SK-N-SH treated with all-trans-retinoic acid at 6 μM for 48 hours (cell line): ENCODE data around the gene SLC22A3.

Experiments used
- ATAC-seq: fragments of 200-7000 bp; cut with Tn5 transposase; 3 replicates; pipeline ENCODE4 v1.9.1; 2020; ENCODE audit warnings: mild to moderate bottlenecking, moderate library complexity
- ARNTL ChIP-seq: fragments of 450-650 bp; formaldehyde crosslinking; IDR thresholded peaks from 2 replicates; pipeline ENCODE4 v1.5.0; 2020; ENCODE audit warnings: low read depth, mild to moderate bottlenecking, moderate library complexity, borderline replicate concordance
- BACH2 ChIP-seq: fragments of 250-450 bp; sonication (Bioruptor Pico); IDR thresholded peaks from 2 replicates; pipeline ENCODE4 v1.9.0; 2021; ENCODE audit warnings: mild to moderate bottlenecking, borderline replicate concordance
- CSDC2 ChIP-seq: fragments of 250-450 bp; sonication (Bioruptor Pico); IDR thresholded peaks from 2 replicates; pipeline ENCODE4 v1.5.0; 2020; ENCODE audit warnings: mild to moderate bottlenecking, moderate library complexity
- GLIS3 ChIP-seq: fragments of 250-450 bp; sonication (Bioruptor Pico); IDR thresholded peaks from 2 replicates; pipeline ENCODE4 v1.5.0; 2020; ENCODE audit warnings: mild to moderate bottlenecking, moderate library complexity
- ISL1 ChIP-seq: fragments of 250-450 bp; sonication (Bioruptor Pico); IDR thresholded peaks from 2 replicates; pipeline ENCODE4 v2.1.2; 2022; ENCODE audit warnings: mild to moderate bottlenecking, moderate library complexity
- OSR1 ChIP-seq: fragments of 250-450 bp; sonication (Bioruptor Pico); IDR thresholded peaks from 2 replicates; pipeline ENCODE4 v1.8.0; 2022; ENCODE audit warnings: moderate library complexity, mild to moderate bottlenecking, inconsistent platforms
- PATZ1 ChIP-seq: fragments of 250-450 bp; sonication (Bioruptor Pico); IDR thresholded peaks from 2 replicates; pipeline ENCODE4 v1.8.0; 2020; ENCODE audit warnings: mild to moderate bottlenecking, moderate library complexity, borderline replicate concordance
- RARB ChIP-seq: fragments of 250-450 bp; sonication (Bioruptor Pico); IDR thresholded peaks from 2 replicates; pipeline ENCODE4 v1.8.0; 2021; ENCODE audit warnings: mild to moderate bottlenecking, moderate library complexity
- SNAI2 ChIP-seq: fragments of 250-450 bp; sonication (Bioruptor Pico); IDR thresholded peaks from 2 replicates; pipeline ENCODE4 v1.5.0; 2020; ENCODE audit warnings: mild to moderate bottlenecking, moderate library complexity
- TCF4 ChIP-seq: fragments of 250-450 bp; sonication (Bioruptor Pico); IDR thresholded peaks from 2 replicates; pipeline ENCODE4 v1.8.0; 2021; ENCODE audit warnings: mild to moderate bottlenecking, moderate library complexity, borderline replicate concordance
- TOX ChIP-seq: fragments of 250-450 bp; sonication (Bioruptor Pico); IDR thresholded peaks from 2 replicates; pipeline ENCODE4 v1.8.0; 2021; ENCODE audit warnings: mild to moderate bottlenecking, moderate library complexity, borderline replicate concordance
- TSHZ2 ChIP-seq: fragments of 250-450 bp; sonication (Bioruptor Pico); IDR thresholded peaks from 2 replicates; pipeline ENCODE4 v1.5.0; 2020; ENCODE audit warnings: mild to moderate bottlenecking, moderate library complexity
- ZC3H10 ChIP-seq: fragments of 250-450 bp; sonication (Bioruptor Pico); IDR thresholded peaks from 2 replicates; pipeline ENCODE4 v1.5.1; 2021; ENCODE audit warnings: mild to moderate bottlenecking, moderate library complexity
- ZFP30 ChIP-seq: fragments of 450-650 bp; formaldehyde crosslinking; IDR thresholded peaks from 2 replicates; pipeline ENCODE4 v1.5.0; 2022; ENCODE audit warnings: mild to moderate bottlenecking, moderate library complexity
- ZNF565 ChIP-seq: fragments of 450-650 bp; formaldehyde crosslinking; conservative IDR thresholded peaks from 2 replicates; pipeline ENCODE4 v1.5.0; 2020; ENCODE audit warnings: low read depth, mild to moderate bottlenecking, moderate library complexity
- ZNF70 ChIP-seq: fragments of 450-650 bp; formaldehyde crosslinking; IDR thresholded peaks from 2 replicates; pipeline ENCODE4 v1.5.0; 2020; ENCODE audit warnings: mild to moderate bottlenecking, moderate library complexity
- ZNF8 ChIP-seq: fragments of 450-650 bp; formaldehyde crosslinking; IDR thresholded peaks from 2 replicates; pipeline ENCODE4 v1.5.0; 2020; ENCODE audit warnings: mild to moderate bottlenecking, moderate library complexity
- TF ChIP-seq, protein P1 (sequence below): fragments of 250-450 bp; sonication (Bioruptor Pico); IDR thresholded peaks from 2 replicates; pipeline ENCODE4 v1.5.1; 2020; ENCODE audit warnings: low read depth, mild to moderate bottlenecking, moderate library complexity
- TF ChIP-seq, protein P2 (sequence below): fragments of 250-450 bp; sonication (Bioruptor Pico); IDR thresholded peaks from 2 replicates; pipeline ENCODE4 v1.5.1; 2021; ENCODE audit warnings: mild to moderate bottlenecking, moderate library complexity

The SLC22A3 gene

DNA sequence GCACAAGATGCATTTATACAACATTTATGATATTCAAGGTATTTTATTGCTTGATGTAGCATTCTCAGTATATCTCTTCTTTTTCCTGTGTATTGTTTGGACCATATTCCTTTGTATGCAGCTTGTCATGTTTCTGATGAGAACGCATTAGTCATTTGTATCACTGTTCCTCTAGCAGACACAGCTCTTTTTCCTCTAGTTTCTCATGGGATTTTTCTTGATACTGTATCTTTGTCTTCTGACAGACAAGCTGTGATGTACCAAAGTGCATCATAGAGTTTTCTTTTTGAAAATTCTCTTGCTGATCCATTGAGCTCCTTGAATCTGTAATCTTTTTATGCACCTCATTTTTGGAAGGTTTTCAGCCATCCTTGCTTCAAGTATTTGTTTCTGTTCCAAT lies 140.9 kb downstream of the SLC22A3 start (continued):
- TF ChIP-seq, protein P1, sequence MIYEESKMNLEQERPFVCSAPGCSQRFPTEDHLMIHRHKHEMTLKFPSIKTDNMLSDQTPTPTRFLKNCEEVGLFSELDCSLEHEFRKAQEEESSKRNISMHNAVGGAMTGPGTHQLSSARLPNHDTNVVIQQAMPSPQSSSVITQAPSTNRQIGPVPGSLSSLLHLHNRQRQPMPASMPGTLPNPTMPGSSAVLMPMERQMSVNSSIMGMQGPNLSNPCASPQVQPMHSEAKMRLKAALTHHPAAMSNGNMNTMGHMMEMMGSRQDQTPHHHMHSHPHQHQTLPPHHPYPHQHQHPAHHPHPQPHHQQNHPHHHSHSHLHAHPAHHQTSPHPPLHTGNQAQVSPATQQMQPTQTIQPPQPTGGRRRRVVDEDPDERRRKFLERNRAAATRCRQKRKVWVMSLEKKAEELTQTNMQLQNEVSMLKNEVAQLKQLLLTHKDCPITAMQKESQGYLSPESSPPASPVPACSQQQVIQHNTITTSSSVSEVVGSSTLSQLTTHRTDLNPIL (CRISPR knock-in tag) = no peak
- TF ChIP-seq ZNF70 (CRISPR knock-in tag) = no peak

DNA sequence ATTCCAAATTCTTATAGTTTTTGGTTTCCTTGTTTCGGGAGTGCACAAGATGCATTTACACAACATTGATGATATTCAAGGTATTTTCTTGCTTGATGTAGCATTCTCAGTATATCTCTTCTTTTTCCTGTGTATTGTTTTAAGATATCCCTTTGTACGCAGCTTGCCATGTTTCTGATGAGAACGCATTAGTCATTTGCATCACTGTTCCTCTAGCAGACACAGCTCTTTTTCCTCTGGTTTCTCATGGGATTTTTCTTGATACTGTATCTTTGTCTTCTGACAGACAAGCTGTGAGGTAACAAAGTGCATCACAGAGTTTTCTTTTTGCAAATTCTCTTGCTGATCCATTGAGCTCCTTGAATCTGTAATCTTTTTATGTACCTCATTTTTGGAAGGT lies 146.4 kb downstream of the SLC22A3 start:
- no peak for ATAC-seq
- TF ChIP-seq ISL1 (CRISPR knock-in tag) = no peak
- TF ChIP-seq, protein P1 (CRISPR knock-in tag) = no peak
- no peak for TF ChIP-seq TCF4 (CRISPR knock-in tag)
- TF ChIP-seq TSHZ2 (CRISPR knock-in tag) = no peak
- no peak for TF ChIP-seq ZNF565 (CRISPR knock-in tag)
- no peak for TF ChIP-seq PATZ1 (CRISPR knock-in tag)
- TF ChIP-seq ZNF8 (CRISPR knock-in tag) = no peak
- no peak for TF ChIP-seq GLIS3 (CRISPR knock-in tag)

- TF ChIP-seq OSR1 (CRISPR knock-in tag) = no peak
- TF ChIP-seq BACH2 (CRISPR knock-in tag) = no peak
- TF ChIP-seq CSDC2 (CRISPR knock-in tag) = no peak
- TF ChIP-seq, protein P2, sequence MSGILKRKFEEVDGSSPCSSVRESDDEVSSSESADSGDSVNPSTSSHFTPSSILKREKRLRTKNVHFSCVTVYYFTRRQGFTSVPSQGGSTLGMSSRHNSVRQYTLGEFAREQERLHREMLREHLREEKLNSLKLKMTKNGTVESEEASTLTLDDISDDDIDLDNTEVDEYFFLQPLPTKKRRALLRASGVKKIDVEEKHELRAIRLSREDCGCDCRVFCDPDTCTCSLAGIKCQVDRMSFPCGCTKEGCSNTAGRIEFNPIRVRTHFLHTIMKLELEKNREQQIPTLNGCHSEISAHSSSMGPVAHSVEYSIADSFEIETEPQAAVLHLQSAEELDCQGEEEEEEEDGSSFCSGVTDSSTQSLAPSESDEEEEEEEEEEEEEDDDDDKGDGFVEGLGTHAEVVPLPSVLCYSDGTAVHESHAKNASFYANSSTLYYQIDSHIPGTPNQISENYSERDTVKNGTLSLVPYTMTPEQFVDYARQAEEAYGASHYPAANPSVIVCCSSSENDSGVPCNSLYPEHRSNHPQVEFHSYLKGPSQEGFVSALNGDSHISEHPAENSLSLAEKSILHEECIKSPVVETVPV (CRISPR knock-in tag) = no peak
- no peak for TF ChIP-seq ZNF70 (CRISPR knock-in tag)
- TF ChIP-seq, protein P1 (CRISPR knock-in tag) = no peak
- no peak for TF ChIP-seq PATZ1 (CRISPR knock-in tag)
- TF ChIP-seq ZC3H10 (CRISPR knock-in tag) = no peak
- TF ChIP-seq ISL1 (CRISPR knock-in tag) = no peak
- TF ChIP-seq ZNF8 (CRISPR knock-in tag) = no peak
- no peak for TF ChIP-seq RARB (CRISPR knock-in tag)
- TF ChIP-seq ZFP30 (CRISPR knock-in tag) = no peak
- no peak for TF ChIP-seq SNAI2
- TF ChIP-seq ARNTL (CRISPR knock-in tag) = no peak
- no peak for TF ChIP-seq ZNF565 (CRISPR knock-in tag)
- TF ChIP-seq GLIS3 (CRISPR knock-in tag) = no peak
- no peak for TF ChIP-seq TOX
- TF ChIP-seq, all 23 proteins: peak for 0
- no peak for ATAC-seq
These were observed 152.5 kb downstream of the SLC22A3 start for GRCh38 chr6:160500639-160501038.
